GM21381 (cell line): Measurements from ENCODE around the gene UTRN.

ENCODE experiments used
- ATAC-seq: cut with Tn5 transposase; IDR thresholded peaks from one replicate; pipeline ENCODE4 v1.9.1; 2021; ENCODE audit warnings: mild to moderate bottlenecking, moderate library complexity; ENCODE audit not compliant: unreplicated experiment

UTRN gene

DNA sequence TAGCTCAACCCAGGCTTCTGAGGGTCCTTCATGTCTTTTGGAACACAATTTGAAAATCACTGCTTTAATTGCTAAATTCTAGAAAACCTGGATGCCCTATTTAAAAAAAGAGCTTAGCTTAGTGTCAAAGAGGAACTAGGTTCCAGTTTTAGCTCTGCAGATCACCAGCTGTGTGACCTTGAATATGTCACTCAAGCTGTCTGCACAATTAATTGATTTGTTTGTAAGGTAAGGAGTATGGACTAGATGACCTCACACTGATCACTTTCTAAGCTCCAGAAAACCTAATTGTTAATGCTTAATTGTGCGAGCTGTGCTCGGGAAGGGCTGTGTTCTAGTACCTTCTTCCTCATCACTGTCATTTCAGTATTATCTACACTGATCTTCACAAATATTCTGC lies 26.2 kb downstream of the UTRN start:
- no peak for ATAC-seq

- no peak for ATAC-seq
These were observed 28.9 kb downstream of the UTRN start for GRCh38 chr6:144314003-144314485.

DNA sequence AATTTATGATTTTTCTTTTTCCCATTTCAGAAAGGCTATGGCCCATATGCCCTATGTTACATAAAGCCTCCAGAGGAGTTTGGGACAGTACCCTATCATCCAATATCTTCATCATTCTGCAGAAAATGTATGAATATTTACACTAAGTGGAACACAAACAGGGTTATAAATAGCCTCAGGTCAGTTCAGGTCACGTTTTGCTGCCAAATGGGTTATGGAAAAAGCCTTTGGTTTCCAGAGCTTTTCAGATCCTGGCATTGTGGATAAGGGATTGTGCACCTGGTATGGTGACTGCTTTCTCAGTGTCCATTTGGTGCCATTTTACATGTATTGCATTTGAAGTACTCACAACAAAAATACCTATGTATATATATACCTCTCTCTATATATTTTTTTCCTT lies 29.4 kb downstream of the UTRN start:
- ATAC-seq = no peak

GRCh38 chr6:144315226-144315980 lies 30.3 kb downstream of the UTRN start:
- no peak for ATAC-seq

DNA sequence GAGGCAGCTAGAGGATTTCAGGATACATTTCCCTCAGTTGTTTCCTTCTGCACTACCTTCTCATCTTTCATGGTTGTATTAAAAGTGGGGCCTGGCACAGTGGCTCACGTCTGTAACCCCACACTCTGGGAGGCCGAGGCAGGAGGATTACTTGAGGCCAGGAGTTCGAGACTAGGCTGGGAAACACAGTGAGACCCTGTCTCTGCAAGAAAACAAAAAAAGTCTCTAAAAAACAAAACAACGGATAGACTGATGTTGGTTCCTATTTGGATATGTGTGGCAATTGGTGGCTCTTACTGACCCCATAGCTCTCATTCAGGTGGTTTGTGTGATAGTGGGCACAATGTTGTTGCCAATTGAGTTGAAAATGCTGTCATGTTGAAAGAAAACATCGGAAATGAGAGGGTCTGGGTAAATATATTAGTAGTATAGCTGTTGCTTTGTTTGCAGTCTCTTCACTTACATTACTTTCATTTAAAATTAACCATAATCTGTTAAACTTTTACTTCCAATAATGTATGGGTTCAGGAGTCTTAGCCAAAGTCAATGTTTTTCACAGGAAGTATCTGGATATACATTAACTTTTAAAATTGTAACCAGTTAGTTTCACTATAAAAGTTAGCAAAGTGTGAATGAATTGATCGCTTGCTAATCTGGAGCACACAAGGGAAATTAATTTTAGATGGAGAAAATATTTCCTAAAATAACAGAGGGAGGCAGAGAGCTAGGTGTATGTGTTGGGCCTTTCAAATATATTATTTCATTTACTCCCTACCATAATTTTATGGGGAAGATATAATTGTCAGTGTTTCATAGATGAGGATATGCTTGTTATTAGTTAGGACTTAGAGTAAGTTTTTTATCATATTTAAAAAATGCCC lies 31.1 kb downstream of the UTRN start:
- ATAC-seq = peak; percentile 64

DNA sequence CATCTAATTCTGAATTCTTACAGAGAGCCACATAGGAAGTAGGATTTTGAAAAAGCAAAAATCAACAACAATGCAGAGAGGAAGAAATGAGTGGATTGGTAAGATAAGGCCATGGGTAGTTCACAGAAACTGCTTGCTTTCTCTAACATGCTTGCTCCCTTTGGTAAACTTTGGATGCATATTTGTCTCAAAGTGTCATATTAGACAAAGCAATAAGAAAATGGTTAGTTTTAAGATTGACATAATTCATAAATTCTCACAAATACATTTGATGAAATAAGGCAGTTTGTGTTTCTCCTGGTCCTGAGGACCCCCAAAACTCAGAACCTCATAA lies 31.7 kb downstream of the UTRN start:
- ATAC-seq = peak; percentile 27

- no peak for ATAC-seq
These were observed 32.6 kb downstream of the UTRN start for GRCh38 chr6:144317736-144318135.

GRCh38 chr6:144319211-144319610 lies 34.1 kb downstream of the UTRN start:
- ATAC-seq = no peak

GRCh38 chr6:144320741-144321140 lies 35.6 kb downstream of the UTRN start:
- ATAC-seq = no peak

DNA sequence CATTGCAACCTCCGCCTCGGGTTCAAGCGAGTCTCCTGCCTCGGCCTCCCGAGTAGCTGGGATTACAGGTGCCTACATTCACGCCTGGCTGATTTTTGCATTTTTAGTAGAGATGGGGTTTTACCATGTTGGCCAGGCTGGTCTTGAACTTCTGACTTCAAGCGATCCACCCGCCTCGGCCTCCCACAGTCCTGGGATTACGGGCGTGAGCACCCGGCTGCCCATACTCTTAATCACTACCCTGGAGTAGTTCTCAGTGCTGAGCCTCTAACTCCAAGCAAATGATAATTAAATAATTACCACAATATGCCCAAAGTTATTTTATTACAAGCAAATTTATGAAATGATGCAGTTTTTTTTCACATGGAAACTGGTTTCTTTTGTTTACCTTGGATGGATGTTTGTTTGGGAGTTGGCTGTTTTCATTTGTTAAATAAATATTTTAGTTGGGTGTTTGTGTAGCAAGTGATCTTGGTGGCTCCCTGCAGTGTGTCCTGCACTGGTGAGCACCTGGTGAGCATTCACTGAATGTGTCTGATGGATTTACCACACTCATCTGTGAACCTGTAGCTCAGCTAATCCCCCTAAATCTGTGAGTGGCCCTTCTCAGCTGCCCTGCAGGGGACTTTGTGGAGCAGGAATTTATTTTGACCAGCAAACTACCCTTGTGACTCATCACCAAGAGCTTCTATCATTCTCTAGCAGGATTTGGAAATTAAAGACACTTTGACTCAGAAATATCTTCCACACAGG lies 36.9 kb downstream of the UTRN start:
- ATAC-seq = no peak

DNA sequence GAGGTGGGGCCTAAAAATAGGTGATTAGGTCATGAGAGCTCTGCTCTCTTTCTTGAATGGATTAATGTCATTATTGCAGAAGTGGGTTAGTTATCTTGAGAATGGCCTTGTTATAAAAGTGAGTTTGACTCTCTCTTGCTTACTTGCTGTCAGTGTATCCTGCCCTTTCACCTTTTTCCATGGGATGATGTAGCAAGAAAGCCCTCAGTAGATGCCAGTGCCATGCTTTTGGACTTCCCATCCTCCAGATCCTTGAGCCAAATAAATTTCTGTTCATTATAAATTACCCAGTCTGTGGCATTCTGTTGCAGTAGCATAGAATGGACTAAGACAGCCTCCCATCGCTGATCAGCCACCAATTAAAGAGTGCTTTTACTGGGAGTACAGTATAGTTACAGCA lies 40.1 kb downstream of the UTRN start:
- ATAC-seq = no peak

- ATAC-seq = no peak
These were observed 41.3 kb downstream of the UTRN start for GRCh38 chr6:144326393-144326792.

DNA sequence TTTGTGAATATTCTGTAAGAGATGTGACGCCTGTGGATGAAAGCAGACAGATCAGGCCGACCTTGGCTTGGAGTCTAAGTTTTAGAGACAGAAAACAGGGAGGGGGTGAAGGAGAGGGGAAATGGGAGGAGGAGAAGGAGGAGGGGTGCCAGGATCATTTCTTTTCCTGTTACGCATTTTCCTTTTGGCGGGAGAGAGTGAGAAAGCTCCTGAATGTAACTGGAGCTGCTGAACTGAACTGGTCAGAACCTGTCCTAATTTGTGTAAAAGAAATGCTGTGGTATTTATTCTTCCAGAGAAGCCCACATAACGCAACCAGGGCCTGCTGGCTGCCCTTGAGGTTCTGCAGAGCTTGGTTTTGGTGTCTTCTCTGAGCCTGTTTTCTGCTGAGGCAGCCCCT lies 41.9 kb downstream of the UTRN start:
- ATAC-seq = no peak

DNA sequence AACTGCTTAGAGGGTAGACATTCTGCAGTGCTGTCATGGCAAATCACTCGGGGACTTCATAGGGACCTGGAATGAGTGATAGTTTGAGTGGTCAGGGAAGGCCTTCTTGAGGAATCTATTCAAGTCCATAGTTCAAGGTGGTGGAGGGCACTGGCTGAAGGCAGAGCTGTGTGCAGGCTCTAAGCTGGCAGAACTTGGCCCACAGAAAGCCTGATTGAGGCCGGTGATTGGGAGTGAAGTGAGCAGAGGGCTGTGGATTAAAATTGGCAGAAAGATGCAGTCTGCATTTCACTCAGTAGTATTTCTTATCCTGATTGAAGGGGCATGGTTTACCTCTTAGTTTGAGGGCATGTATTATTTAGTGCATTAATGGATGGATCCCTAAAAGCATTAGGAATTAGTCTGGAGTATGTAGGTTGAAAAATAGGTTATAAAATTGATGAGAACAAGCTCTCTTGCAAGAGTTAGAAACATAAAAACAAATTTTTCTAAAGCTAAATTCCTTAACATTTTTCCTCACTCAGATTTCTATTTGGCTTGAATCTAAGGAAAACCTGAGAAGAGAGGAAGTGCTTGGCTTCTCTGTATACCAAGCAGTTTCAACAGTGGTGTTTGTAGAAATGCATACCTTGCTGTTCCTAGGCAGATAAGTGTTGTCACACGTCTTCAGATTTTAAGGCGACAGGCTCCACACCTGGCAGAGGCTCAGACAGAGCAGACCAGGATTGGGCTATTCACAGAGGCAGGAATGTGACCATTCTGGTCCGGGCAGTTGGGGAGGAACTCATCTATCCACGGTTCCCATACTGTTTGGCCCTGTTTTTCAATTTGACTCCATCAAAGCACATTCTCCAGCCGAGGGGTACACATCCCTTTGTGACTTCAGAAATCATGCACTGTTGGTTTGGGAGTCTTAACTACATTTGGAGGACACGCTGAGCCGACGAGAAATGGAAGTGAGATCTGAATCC lies 45.2 kb downstream of the UTRN start:
- no peak for ATAC-seq

- no peak for ATAC-seq
These were observed 46.4 kb downstream of the UTRN start for GRCh38 chr6:144331491-144331969.

GRCh38 chr6:144332177-144332576 lies 47.0 kb downstream of the UTRN start:
- no peak for ATAC-seq

GRCh38 chr6:144334150-144334708 lies 49.1 kb downstream of the UTRN start:
- peak; percentile 59 for ATAC-seq
